ENCODE measurements around the gene GPR162.

The GPR162 gene, protein sequence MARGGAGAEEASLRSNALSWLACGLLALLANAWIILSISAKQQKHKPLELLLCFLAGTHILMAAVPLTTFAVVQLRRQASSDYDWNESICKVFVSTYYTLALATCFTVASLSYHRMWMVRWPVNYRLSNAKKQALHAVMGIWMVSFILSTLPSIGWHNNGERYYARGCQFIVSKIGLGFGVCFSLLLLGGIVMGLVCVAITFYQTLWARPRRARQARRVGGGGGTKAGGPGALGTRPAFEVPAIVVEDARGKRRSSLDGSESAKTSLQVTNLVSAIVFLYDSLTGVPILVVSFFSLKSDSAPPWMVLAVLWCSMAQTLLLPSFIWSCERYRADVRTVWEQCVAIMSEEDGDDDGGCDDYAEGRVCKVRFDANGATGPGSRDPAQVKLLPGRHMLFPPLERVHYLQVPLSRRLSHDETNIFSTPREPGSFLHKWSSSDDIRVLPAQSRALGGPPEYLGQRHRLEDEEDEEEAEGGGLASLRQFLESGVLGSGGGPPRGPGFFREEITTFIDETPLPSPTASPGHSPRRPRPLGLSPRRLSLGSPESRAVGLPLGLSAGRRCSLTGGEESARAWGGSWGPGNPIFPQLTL

DNA sequence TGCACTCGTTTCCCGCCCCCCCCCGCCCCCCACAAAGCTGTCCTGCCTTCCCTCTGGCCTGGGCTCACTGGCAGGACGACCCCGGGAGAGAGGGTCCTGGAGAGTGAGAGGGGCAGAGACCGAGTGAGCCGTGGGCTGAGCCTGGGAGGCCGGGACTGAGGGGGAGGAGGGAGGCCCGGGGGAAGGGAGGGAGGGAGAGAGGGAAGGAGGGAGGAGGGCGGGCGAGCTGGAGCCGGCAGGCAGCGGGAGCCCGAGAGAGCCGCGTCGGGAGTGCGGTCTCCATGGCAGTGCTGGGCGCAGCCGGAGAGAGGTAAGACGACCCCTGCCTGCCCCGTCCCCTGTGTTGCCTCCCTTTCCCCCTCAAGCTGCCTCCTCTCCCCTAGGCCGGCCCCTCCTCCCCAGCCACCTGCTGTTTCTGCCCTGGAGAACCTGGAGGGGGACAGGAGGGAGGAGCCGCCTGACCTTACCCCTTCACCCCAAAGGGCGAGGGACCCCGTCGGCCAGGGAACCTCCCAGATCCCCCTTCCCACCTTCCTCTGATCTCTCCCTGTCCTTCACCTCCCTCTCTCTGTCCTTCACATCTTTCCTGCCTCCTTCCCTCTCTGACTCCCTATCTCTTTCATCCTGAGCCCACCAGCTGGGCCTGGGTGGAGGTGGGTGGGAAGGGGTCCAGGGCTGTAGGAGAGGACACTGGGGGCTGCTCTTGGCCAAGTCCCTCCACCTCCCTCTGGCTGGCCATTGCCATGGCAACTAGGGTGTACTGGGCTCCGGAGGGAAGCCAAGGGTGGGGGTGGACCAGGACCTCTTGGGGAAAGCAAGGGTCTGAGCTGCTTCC, at the start of gene GPR162:
Gene GPR162, plus strand, starts transcription at position 231 of the 835 bp plus-strand sequence. CDS start 2,078 bp downstream, outside the sequence.
- DNase-seq (ENCODE audit: low read depth): no peak

- DNase-seq (ENCODE audit: low read depth): no peak
These were observed 49.3 kb upstream of the GPR162 start, which contains the start of gene LAG3 for GRCh38 chr12:6772331-6772695. Gene LAG3 (plus strand): TSS chr12:6772520. CDS start chr12:6772853, 333 bp downstream.

DNA sequence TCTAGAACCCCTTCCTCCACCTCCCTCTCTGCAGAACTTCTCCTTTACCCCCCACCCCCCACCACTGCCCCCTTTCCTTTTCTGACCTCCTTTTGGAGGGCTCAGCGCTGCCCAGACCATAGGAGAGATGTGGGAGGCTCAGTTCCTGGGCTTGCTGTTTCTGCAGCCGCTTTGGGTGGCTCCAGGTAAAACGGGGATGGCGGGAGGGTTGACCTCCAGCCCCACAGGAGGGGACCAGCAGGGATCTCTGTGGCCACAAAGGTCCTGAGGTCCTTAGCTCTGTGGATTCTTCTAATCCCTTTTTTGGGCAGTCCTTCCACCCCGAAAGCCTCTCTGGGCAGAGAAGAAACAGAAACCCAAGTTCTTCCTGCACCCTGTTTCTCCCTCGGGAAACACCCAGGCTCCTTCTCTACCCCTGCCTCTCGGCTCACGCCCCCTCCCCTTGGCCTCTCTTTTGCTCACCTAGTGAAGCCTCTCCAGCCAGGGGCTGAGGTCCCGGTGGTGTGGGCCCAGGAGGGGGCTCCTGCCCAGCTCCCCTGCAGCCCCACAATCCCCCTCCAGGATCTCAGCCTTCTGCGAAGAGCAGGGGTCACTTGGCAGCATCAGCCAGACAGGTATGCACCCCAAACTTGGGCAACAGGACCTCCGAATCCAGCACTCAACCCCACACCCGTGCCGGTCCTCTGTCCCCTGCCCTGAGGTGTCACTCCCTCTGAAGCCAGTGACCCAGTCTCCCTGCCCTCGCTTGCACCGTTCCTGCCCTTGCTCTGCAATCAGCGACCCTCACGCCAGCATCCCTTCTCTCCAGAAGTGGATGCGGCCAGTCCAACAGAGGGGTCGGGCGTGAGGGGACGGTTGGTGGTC, 48.7 kb upstream of the GPR162 start:
- DNase-seq (ENCODE audit: low read depth): no peak

- DNase-seq (ENCODE audit: low read depth): no peak
These were observed 47.9 kb upstream of the GPR162 start for GRCh38 chr12:6773590-6774351.

DNA sequence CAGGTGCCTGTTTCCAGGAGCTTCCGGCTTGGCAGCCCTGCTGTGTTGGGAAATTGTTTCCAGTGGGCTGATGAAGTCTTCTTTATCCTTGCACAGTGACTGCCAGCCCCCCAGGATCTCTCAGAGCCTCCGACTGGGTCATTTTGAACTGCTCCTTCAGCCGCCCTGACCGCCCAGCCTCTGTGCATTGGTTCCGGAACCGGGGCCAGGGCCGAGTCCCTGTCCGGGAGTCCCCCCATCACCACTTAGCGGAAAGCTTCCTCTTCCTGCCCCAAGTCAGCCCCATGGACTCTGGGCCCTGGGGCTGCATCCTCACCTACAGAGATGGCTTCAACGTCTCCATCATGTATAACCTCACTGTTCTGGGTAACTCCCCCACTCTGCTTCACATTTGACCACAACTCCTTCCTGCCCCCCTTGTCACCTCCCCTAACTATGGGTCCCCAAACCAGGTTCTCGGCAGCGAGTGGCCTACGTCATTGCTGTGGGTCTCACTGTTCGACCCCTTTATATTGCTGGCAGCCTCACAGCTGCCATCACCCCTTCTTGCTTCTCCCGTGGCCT, 47.0 kb upstream of the GPR162 start:
- no peak for DNase-seq (ENCODE audit: low read depth)

DNA sequence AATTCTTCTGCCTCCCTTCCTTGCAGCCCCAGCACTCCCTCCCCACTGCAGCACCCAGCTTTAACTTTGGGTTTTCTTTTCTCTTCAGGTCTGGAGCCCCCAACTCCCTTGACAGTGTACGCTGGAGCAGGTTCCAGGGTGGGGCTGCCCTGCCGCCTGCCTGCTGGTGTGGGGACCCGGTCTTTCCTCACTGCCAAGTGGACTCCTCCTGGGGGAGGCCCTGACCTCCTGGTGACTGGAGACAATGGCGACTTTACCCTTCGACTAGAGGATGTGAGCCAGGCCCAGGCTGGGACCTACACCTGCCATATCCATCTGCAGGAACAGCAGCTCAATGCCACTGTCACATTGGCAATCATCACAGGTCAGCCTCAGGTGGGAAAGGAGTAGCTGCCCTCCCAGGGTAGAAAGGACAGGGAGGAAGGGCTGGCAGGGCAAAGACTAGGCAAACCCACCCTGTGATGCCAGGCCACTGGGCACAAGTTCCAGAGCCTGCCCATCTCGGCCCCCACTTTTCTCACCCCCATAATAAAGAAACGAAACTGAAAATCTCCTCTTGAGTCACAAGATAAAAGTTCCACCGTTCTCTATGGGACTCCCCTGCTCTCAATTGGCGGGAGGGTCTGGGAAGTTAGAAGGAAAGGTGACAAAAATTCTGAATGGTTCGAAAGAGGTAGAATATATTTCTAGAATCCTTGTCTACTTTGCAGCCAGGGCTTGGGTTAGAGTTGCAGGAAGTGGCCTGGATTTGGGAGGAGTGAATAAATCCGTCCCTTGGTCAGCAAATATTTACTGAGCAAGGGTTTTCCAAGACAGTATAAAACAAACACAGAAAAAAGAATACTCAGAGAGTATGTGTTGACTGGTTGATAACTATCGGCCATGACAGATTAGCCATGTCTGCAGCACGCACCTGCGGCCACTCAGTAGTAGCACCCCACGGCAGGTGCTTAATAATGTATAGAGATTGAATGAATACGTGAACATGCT, 46.1 kb upstream of the GPR162 start:
- DNase-seq (ENCODE audit: low read depth): no peak

- no peak for DNase-seq (ENCODE audit: low read depth)
These were observed 44.2 kb upstream of the GPR162 start for GRCh38 chr12:6777386-6777785.

DNA sequence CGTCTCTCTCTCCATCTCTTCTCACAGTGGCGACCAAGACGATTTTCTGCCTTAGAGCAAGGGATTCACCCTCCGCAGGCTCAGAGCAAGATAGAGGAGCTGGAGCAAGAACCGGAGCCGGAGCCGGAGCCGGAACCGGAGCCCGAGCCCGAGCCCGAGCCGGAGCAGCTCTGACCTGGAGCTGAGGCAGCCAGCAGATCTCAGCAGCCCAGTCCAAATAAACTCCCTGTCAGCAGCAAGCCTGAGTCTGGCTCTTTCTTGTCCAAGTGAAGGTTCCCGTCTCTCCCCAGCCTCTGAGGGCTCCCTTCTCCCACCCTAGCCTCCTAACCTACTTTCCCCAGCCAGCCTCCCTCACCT, 43.4 kb upstream of the GPR162 start:
- DNase-seq (ENCODE audit: low read depth): no peak

DNA sequence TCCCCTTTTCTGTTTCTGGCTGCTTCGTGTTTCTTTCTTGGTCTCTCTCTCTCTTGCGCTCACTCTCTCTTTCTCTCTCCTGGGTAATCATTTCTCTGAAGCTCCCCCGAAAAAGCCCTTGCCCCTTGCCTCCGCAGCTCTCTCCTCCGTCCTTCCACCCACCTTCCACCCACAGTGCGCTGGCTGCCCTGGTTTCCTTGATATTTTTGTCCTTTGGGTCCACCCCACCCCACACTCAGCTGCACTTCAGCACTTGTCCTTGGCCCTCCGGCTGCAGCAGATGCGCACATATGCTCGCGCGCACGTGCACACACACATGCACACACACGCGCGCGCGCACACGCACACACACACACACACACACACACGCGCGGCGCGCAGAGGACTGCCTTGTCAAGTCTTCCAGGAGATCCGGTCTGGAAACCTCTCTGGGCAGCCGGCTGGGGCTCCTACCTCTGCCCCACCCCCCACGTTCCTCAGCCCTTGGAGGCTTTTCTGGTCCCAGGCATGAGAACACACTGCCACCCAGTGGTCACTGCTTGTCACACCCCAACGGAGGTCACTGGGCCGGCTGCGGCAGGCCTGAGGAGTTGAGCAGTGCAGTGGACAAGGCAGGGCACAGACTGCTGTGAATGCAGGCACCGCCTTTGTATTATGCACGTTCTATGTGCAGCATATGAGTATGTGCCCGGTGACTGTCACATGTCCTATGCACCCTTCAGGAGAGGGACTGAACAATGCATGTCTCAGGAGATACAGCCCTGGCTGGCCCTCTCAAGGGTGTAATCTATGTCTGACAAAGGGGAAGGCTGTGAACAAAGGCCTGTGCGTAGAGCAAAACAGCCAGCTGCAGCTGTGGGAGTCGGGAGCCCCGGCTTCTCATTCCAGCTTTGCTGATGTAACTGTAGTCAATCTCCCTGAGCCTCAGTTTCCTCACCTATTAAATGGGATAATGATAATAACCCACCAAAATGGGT, 42.8 kb upstream of the GPR162 start:
- DNase-seq (ENCODE audit: low read depth): peak; percentile 72

- DNase-seq (ENCODE audit: low read depth): no peak
These were observed 41.8 kb upstream of the GPR162 start for GRCh38 chr12:6779708-6780432.

GRCh38 chr12:6780573-6780972, 41.0 kb upstream of the GPR162 start:
- no peak for DNase-seq (ENCODE audit: low read depth)

GRCh38 chr12:6782119-6782518, 39.5 kb upstream of the GPR162 start:
- no peak for DNase-seq (ENCODE audit: low read depth)

DNA sequence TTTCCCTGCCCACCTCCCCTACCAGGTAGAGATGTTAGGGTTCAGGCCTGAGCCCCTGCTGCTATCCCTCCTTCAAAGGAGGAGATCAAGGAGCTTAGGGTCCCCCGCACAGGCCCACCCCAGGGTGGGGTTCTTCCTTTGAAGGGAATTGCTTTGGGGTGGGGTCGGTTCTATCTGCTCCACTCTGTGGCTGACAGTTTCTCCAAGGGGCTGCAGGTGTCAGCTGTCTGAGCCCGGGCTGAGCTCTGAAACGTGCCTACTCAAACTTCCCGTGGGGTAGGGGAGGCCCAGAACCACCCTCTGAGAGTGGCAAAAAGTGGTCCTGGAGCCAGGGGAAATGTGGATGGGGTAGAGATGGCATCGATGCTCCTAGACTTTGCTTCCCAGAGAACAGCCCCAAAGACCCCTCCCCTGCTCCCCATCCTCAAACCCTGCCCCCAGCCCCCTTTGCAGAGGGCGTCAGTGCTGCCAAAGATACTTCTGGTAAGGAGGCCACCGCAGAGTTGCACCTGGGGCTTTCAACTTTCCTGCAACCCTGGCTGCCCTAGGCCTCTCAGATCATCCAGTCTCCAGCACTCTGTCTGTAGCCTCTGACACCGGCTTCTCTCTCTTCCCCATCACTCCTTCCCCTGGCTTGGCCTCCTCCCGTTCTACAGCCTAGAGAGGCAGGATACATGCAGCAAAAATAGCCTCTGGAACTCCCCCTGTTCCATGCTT, 38.6 kb upstream of the GPR162 start:
- DNase-seq (ENCODE audit: low read depth): no peak

DNA sequence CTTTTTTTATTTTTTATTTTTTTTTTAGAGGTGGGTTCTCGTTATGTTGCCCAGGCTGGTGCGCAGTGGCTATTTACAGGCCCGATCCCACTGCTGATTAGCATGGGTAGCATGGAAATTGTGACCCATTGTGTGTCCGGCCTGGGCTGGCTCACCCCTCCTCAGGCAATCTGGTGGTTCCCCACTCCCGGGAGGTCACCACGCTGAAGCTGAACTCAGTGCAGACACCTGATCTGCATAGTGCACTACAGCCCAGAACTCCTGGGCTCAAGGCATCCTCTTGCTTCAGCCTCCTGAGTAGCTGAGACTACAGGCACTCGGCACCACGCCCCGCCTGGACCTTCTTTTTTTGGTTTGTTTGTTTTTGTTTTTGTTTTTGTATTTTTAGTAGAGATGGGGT, 37.8 kb upstream of the GPR162 start:
- DNase-seq (ENCODE audit: low read depth): no peak

GRCh38 chr12:6784296-6784695, 37.3 kb upstream of the GPR162 start:
- no peak for DNase-seq (ENCODE audit: low read depth)

DNA sequence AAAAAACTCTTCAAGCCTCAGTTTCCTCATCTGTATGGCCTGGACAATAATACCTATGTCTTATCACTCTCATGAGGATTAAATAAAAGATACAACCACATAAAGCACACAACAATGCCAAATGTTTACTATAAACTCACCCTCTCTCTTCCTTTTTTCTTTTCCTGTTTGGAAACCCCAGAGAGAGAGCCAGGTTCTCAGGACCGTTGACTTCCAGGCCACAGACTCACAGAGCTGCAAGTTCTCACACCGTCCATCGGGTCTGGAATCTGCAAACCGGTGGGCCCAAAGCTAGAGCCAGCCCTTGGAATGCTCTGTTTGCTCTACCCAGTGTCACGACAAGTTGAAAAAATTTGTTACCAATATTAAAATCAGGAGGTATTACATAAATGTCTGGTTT, 36.9 kb upstream of the GPR162 start:
- no peak for DNase-seq (ENCODE audit: low read depth)

All from T-helper 22 cell (primary cell).